Measurements from ENCODE around the gene RASGRF1. TPM values are rescaled to one million over a fixed set of nuclear protein-coding genes. Genes with fewer than 3 reads are reported as not detected.
A peak's percentile ranks its signal among the peaks of the same experiment; 100 is the strongest.

RASGRF1 gene
- total and polyA plus RNA-seq, 12 donors: under 0.01 to 0.86 (median 0.37) TPM; not detected in 9

- H3K9me3 ChIP-seq: no peaks in the 10 kb centered on the region
- TF ChIP-seq CTCF (IDR thresholded peaks at IDR 0.05): no peak
- H3K27me3 ChIP-seq: peaks cover 0 to 5% (median 0%) of the 10 kb centered on the region in 7 donors
- intact Hi-C loops (cut with DNase I): no loop called here
- WGBS, 2 donors: 53 to 59% methylated on average over 10 of the region's 10 CpGs
- peaks cover 0 to 22% (median 0%) of the 10 kb centered on the region in 9 donors for H3K4me1 ChIP-seq
- no peaks in the 10 kb centered on the region for H3K36me3 ChIP-seq
- H3K4me3 ChIP-seq: no peak overlapping the region
- ATAC-seq (no peak), DNase-seq (no peak)
- no peak overlapping the region for H3K27ac ChIP-seq
These were observed 81.9 kb downstream of the RASGRF1 start for GRCh38 chr15:79008659-79009058.

GRCh38 chr15:79007066-79007465 lies 83.5 kb downstream of the RASGRF1 start:
- no peak overlapping the region for H3K4me3 ChIP-seq
- ATAC-seq (peak in 4 of 8 donors; percentile 23 to 48 (median 36)), DNase-seq (peak; percentile 24 to 46)
- H3K9me3 ChIP-seq: no peaks in the 10 kb centered on the region
- peaks cover 0 to 24% (median 0%) of the 10 kb centered on the region in 9 donors for H3K4me1 ChIP-seq
- H3K27me3 ChIP-seq: peaks cover 0 to 5% (median 0%) of the 10 kb centered on the region in 7 donors
- TF ChIP-seq CTCF (IDR thresholded peaks at IDR 0.05): peak in 8 of 9 donors; percentile 25 to 71 (median 58)
- H3K27ac ChIP-seq: no peak overlapping the region
- intact Hi-C loops (cut with DNase I): no loop called here
- 46 to 54% methylated on average over 3 of the region's 3 CpGs for WGBS, 2 donors
- no peaks in the 10 kb centered on the region for H3K36me3 ChIP-seq

- peaks cover 0 to 5% (median 0%) of the 10 kb centered on the region in 7 donors for H3K27me3 ChIP-seq
- ATAC-seq (no peak), DNase-seq (no peak)
- TF ChIP-seq CTCF (IDR thresholded peaks at IDR 0.05): no peak
- no peak overlapping the region for H3K27ac ChIP-seq
- intact Hi-C loops (cut with DNase I): no loop called here
- no peaks in the 10 kb centered on the region for H3K9me3 ChIP-seq
- H3K4me1 ChIP-seq: peaks cover 0 to 24% (median 0%) of the 10 kb centered on the region in 9 donors
- no peak overlapping the region for H3K4me3 ChIP-seq
- no peaks in the 10 kb centered on the region for H3K36me3 ChIP-seq
- WGBS, 2 donors: 91 to 93% methylated on average over 16 of the region's 16 CpGs
These were observed 84.5 kb downstream of the RASGRF1 start for GRCh38 chr15:79006071-79006470.

GRCh38 chr15:79004336-79004735 lies 86.2 kb downstream of the RASGRF1 start:
- intact Hi-C loops (cut with DNase I): no loop called here
- TF ChIP-seq CTCF (IDR thresholded peaks at IDR 0.05): no peak
- H3K27ac ChIP-seq: no peak overlapping the region

More at GRCh38 chr15:79004336-79004735, 86.2 kb downstream of the RASGRF1 start:
- DNase-seq (no peak), ATAC-seq (peak in 7 of 8 donors; percentile 52 to 80 (median 73))
- no peaks in the 10 kb centered on the region for H3K36me3 ChIP-seq
- 46 to 48% methylated on average over 6 of the region's 6 CpGs for WGBS, 2 donors
- no peak overlapping the region for H3K4me3 ChIP-seq
- H3K9me3 ChIP-seq: no peaks in the 10 kb centered on the region
- H3K27me3 ChIP-seq: no peaks in the 10 kb centered on the region
- H3K4me1 ChIP-seq: peaks cover 0 to 22% (median 0%) of the 10 kb centered on the region in 9 donors

Data from heart right ventricle (tissue), 16 donors.